Measurements from ENCODE around the gene GLIS1. TPM values are rescaled to one million over a fixed set of nuclear protein-coding genes. Genes with fewer than 3 reads are reported as not detected.

GLIS1 gene
- total RNA-seq, 1 donor from 2014 or later = not detected

- no peak for DNase-seq (ENCODE audit: low read depth, low spot score)
Observed at GRCh38 chr1:53550201-53550741, 188.7 kb downstream of the GLIS1 start.

- DNase-seq (ENCODE audit: low read depth, low spot score) = no peak
Observed at GRCh38 chr1:53549781-53550180, 189.2 kb downstream of the GLIS1 start.

- no peak for DNase-seq (ENCODE audit: low read depth, low spot score)
Observed at GRCh38 chr1:53549287-53549686, 189.7 kb downstream of the GLIS1 start.

- DNase-seq (ENCODE audit: low read depth, low spot score) = no peak
Observed at GRCh38 chr1:53548031-53548491, 190.9 kb downstream of the GLIS1 start.

GRCh38 chr1:53547231-53547790 lies 191.7 kb downstream of the GLIS1 start:
- DNase-seq (ENCODE audit: low read depth, low spot score) = no peak

- no peak for DNase-seq (ENCODE audit: low read depth, low spot score)
Observed at GRCh38 chr1:53546409-53547155, 192.4 kb downstream of the GLIS1 start.

GRCh38 chr1:53545663-53546408 lies 193.1 kb downstream of the GLIS1 start:
- no peak for DNase-seq (ENCODE audit: low read depth, low spot score)

- DNase-seq (ENCODE audit: low read depth, low spot score) = no peak
Observed at GRCh38 chr1:53544728-53545515, 194.0 kb downstream of the GLIS1 start.

- no peak for DNase-seq (ENCODE audit: low read depth, low spot score)
Observed at GRCh38 chr1:53543778-53544695, 194.9 kb downstream of the GLIS1 start.

GRCh38 chr1:53543130-53543777 lies 195.7 kb downstream of the GLIS1 start:
- DNase-seq (ENCODE audit: low read depth, low spot score) = no peak

- no peak for DNase-seq (ENCODE audit: low read depth, low spot score)
Observed at GRCh38 chr1:53542551-53542950, 196.4 kb downstream of the GLIS1 start.

GRCh38 chr1:53541761-53542550 lies 197.0 kb downstream of the GLIS1 start:
- DNase-seq (ENCODE audit: low read depth, low spot score) = no peak

- DNase-seq (ENCODE audit: low read depth, low spot score) = no peak
Observed at GRCh38 chr1:53541263-53541625, 197.7 kb downstream of the GLIS1 start.

GRCh38 chr1:53540604-53541262 lies 198.2 kb downstream of the GLIS1 start:
- no peak for DNase-seq (ENCODE audit: low read depth, low spot score)

GRCh38 chr1:53539711-53540603 lies 199.0 kb downstream of the GLIS1 start:
- DNase-seq (ENCODE audit: low read depth, low spot score) = no peak

- no peak for DNase-seq (ENCODE audit: low read depth, low spot score)
Observed at GRCh38 chr1:53539226-53539625, 199.7 kb downstream of the GLIS1 start.

GRCh38 chr1:53536606-53537005 lies 202.4 kb downstream of the GLIS1 start:
- no peak for DNase-seq (ENCODE audit: low read depth, low spot score)
